Measurements from ENCODE around the gene OXLD1.

OXLD1 gene

DNA sequence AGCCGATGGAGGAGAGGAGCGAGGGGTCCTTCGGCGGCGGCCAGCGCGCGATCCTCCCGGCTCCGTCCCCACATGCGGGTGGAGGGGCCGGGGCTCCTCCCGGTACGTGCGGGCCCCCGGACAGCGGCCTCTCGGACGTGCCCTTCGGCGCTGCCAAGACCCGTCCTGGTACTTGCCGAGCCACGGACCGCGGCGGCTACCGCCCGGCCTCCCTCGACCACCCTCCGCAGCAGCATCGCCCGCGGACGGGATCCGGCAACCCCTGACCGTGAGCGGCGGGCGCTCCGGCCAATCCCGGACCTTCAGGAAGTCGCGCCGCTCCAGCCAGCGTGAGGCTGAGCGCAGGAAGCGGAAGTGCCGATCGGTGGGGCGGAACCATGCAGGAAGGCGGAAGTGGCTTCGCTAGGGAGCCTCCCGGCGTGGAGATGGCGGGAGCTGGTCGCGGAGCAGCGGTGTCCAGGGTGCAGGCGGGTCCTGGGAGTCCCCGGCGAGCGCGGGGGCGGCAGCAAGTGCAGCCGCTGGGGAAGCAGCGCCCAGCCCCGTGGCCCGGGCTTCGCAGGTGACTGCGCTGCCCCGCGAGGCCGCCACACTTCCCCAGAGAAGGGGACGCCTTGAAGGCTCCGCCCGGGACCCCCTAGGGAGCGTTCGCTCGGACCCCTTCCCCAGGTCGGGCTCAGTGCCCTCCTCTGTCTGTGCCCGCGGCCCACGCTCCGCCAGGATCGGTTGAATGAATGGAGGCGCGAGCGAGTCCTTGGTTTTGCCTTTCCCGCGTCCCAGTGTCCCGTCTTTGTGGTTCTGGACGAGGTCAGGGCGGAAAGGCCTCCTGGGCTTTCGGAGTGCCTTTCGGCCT, at the start of gene OXLD1, which contains the start of gene CCDC137:
TSS of gene OXLD1 (minus strand) at position 264 of the 850 bp plus-strand sequence. CDS start at position 236, 28 bp downstream.
TSS of gene CCDC137 (plus strand) at position 396 of the 850 bp plus-strand sequence. CDS start at position 426, 30 bp downstream.
- DNase-seq = peak; percentile 87

DNA sequence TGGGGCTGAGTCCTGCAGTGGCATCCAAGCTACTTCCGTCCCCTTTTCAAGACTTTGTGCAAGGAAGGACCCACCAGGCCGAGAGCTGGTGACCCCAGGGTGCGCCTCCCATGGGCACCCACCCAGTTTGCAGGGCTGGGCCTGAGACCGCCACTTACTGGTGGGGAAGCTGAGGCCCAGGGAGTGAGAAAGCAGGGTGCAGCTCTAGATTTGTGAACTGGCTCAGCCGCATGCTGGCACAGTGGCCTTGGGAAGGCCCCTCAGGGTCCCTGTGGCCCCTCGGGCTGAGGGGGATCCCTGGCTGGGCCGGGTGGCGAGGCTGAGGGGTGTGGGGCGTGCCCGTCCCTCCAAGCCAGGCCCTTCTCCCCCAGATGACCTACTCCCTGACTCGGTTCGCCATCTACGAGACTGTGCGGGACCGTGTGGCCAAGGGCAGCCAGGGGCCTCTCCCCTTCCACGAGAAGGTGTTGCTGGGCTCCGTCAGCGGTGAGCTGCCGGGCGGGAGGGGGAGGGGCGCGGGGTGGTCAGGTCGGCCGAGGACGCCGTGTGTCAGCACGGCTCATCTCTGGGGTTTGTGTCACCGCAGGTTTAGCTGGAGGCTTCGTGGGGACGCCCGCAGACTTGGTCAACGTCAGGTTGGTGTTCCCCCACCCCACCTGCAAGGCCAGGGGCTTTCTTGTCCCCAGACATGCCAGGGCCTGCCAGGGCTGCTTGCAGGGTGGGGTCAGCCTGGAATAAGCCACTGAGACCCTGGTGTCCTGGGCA, 48.9 kb upstream of the OXLD1 start:
- no peak for DNase-seq

DNA sequence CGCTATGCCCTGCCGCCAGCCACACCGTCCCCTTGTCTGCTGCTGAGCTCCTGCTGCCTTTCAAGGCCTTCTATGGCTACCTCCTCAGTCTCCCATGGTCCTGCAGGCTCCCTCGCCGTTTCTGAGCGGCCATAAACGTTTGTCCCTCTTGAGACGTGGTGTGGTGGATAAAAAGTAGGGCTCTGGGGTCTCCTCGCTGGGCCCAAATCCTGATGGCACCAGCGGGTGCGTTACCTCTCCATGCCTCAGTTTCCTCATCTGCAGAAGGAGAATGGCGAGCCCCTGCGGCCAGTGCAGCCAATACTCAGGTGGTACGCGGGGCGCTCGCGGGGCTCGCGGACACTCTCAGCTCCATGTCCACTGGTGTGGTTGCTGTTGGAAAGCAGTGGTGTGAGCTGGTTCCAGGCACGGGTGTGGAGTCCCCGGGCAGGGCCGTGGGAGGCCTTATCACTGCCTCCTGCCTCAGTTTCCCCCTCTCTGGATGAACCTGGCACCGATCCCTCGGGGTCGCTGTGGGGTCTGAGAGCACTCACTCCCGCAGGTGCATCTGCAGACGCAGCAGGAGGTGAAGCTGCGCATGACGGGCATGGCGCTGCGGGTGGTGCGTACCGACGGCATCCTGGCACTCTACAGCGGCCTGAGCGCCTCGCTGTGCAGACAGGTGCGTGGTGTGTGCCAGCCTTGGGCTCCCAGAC, 48.2 kb upstream of the OXLD1 start:
- DNase-seq = no peak

DNA sequence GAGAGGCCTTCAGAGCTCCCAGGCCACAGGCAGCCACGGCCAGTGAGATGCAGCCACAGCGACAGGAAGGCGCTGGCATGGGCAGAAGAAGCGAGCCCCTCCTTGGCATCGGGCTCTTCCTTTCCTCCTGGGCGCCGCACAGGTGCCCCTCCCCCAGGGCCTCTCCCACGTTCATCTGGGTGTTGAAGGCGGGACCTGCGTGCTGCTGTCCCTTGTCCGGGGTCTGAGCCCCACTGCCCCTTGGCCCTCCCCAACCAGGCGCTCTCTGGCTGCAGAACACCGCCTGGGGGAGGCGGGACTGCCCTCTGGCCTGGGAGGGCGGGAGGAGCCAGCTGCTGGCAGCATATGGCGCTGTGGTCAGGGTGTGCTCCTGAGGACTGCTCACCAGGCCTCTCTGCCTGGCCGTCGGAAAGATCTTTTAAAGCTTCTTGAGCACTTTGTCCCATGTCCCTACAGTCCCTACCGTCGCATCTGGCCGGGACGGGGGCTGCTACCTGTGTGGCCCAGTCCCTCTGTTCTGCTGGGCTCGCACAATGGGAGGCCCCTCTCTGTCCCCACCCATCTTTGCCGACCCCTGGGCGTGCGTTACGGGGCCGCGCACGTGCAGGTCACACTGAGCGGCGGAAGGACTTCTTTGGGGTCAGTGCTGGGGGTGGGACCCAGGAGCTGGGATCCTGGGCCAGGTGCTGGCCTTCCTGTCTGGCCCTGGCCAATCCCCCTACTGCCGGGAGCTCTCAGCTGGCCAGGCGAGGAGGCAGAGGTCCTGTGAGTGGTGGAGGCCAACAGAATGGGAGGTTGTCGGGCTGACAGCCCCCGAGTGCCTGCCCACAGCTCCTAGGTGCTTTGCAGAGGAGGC, 47.4 kb upstream of the OXLD1 start:
- DNase-seq = no peak

DNA sequence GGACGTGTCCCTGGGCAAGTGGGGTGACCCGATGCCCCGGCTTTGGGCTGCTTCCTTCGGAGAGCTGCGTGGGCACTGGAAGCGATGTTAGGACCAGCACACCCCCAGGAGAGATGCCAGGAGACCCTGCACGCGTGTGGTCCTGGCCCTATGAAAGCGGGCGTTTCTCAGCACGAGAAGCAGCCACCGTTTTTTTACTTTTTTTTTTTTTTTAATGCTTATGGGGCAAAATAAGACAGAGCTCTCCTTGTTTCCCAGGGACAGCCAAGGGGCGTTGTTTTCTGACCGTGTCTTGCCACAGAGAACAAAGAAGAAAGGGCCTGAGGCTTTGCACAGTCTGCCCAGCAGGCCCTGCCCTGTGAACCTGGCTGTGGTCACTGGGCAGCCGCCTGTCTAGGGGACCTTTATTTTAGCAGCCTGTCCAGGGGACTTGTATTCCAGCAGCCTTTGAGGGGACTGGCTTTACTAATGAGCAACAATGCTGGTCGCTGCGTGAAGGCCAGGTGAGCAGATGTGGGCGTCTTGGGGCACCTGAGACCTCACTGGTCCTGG, 46.7 kb upstream of the OXLD1 start:
- DNase-seq = no peak

DNA sequence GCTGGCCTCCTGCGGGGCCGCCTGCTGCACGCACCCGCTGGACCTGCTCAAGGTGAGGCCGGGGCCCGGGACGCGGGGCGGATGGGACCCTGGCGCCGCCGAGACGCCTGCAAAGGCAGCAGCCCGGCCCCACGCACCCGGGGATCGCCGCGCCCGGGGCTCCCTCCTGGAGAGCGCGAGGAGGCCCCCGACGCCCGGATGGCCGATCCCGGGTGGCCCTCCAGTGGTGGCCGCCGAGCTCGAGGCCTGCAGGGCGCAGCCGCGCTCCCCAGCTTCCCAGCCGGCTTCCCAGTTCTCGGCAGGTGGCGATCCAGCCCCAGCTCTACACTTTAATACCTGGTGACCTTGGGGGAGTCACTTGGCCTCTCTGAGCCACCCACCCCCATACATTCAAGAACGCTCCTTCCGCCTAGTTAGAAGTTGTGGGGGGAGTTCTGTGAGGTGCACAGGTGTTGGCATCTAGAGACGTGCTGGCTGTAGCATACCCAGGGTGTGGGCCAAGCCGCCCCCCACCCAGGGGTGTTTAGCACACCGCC, 46.1 kb upstream of the OXLD1 start:
- no peak for DNase-seq

DNA sequence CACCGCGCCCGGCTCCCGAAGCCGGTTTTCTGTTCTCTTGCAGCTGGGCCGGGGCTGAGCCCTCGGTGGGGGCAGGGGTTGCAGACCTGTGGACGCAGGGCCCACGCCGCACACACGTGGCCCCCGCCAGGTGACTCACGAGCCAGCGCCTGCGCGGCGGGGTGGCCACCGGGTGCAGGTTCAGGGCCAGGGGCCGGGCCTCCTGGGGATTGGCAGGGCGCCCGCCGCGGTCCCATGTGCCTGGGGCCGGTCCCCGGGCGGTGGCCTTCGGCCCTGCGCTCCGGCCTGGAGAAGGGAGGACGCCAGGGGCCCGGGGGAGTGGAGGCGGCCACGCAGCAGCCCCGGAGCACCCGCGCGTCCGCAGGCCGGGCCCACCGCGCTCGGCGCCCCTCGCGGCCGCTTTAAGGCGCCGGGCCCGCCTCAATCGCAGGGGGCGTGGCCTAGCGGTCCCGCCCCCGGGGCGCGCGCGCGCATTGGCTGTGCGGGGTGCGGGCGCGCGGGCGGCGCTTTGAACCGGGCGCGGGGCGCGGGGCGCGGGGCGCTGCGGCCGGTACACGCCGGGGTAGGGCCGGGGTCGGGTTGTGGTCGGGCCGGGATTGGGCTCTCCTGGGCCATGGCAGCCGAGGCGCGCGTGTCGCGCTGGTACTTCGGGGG, 45.5 kb upstream of the OXLD1 start, which contains the start of gene SLC25A10:
TSS of gene SLC25A10 (plus strand) at position 471 of the 654 bp plus-strand sequence. CDS start at position 614, 143 bp downstream.
- DNase-seq = peak; percentile 45

DNA sequence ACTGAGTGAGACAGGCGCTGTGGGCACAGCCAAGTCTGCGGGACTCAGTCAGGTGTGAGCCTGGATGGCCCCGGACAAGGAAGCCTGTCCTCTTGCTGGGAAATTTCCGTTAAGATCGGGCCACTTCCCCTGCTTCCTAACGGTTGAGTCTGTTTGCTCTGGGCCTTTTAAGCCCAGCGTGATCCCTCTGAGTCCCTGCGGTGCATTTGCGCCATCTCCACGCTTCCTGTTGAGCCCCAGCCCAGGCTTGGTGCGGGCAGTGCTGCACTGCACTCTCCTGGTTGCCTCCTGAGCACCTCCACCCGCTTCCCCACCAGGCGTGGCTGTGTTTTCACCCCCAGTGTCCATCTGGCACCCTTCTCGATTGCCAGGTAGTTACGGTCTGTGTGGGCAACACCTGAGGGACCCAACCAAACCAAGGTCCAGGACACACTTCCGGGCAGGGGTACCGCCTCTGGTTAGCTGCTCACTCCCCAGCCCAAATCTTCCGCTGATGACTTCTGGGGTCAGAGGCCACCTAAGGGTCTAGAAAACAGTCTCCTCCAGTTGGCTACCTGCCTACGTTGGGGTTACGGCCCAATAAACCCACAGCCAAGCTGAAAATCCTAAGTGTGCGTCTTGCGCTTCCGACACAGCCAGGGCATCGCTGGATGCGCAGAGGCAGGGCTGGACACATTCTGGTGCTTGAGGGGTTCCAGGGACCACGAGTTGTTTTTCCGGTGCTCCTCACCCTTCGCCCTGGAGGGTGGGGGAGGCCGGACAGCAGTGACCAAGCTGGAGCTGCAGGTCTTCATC, 44.3 kb upstream of the OXLD1 start:
- DNase-seq = no peak

DNA sequence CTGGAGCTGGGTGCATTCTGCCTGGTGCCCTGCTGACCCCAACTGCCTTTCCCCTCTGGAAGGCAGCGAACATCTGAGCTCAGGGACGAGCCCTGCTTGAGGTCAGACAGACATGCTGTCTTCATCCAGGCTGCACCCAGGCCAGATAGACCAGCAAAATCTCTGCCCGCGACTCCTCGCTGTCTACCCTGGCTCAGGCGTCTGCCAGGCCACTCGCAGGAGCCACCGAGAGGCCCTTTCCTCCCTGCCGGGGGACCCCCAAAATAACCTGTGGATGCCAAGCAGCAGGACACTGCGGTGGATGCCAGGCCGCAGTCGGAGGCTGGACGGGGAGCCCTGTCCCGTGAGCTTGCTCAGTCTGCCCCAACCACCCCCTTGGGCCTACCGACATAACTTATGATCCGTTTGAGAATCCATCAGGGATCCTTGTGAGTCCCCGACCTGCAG, 42.4 kb upstream of the OXLD1 start:
- no peak for DNase-seq

DNA sequence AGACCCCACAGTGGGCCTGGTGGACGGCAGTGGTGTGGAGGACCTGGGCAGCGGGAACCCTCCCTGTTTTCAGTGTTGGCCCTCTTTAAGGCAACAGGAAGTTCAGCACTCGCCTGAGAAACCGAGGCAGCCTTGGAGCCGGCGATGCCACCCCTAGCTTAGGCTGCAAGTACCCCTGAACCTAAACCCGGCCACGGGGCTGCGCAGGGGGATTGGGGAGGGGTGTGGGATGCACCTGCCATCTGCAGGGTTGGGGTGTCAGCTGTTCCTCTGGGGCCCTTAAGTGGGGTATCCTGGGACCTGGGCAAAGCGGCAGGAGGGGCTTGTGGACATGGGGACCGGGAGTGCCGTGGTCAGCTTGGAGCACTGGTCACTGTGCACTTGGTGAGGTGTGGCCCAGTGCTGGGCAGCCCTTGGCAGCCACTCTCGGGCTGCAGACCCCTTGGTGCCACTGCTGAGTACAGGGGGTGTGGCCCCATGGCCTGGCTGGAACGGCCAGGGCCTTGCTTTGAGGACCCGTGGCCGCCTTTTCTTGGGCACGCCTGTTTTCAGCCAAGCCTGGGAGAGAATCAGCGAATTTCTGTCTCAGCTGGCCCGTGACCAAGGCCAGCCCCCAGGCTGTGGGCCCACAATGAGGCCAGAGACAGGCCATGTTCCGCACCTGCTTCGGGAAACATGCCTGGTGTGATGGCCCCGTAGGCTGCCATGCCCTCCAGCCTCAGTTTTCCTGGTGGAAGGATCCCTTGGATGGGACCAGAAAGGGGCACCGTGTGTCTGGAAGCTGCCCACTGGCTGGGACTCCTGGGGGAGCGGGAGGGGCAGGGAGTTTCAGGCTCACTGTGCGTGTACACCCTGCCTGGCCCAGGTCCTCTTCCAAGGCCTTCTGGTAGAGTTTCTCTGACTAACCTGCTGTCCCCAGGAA, 41.6 kb upstream of the OXLD1 start:
- no peak for DNase-seq

DNA sequence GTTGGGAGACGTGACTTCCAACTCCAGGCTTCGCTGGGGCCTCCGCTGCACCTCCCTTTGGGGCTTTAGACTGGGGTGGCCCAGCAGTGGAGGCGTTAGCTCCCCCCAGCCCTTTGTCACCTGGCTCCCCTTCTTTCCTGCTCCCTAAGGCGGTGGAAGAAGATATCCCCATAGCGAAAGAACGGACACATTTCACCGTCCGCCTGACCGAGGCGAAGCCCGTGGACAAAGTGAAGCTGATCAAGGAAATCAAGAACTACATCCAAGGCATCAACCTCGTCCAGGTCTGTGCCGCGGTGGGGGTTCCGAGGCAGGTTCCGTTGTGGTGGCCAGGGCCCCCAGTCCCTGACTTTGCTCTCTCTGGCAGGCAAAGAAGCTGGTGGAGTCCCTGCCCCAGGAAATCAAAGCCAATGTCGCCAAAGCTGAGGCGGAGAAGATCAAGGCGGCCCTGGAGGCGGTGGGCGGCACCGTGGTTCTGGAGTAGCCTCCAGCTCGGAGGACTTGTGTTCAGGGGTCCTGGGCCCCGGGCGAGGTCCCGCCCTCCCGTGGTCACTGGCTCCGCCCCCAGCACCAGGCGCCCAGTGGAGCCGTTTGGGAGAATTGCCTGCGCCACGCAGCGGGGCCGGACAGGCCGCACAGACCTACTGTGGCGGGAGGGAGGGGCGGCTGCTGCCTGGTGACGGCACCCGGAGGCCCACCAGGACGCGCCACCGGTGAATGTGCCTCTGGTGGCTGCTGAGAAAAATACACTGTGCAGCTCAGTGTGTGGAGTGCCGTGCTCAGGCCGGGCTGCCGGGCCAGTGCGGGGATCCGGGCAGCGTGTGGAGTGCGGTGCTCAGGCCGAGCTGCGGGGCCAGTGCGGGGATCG, 40.6 kb upstream of the OXLD1 start:
- no peak for DNase-seq

DNA sequence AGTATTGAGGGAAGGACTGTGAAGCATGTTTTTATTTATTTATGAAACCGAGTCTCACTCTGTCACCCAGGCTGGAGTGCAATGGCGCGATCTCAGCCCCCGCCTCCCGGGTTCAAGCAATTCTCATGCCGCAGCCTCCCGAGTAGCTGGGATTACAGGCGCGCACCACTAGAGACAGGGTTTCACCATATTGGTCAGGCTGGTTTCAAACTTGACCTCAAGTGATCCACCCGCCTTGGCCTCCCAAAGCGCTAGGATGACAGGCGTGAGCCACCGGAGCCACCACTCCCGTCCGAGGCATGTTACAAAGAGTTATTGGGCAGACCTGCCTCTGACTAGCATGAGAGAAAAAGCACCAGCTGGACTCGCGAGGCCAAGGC, 39.8 kb upstream of the OXLD1 start:
- DNase-seq = no peak

DNA sequence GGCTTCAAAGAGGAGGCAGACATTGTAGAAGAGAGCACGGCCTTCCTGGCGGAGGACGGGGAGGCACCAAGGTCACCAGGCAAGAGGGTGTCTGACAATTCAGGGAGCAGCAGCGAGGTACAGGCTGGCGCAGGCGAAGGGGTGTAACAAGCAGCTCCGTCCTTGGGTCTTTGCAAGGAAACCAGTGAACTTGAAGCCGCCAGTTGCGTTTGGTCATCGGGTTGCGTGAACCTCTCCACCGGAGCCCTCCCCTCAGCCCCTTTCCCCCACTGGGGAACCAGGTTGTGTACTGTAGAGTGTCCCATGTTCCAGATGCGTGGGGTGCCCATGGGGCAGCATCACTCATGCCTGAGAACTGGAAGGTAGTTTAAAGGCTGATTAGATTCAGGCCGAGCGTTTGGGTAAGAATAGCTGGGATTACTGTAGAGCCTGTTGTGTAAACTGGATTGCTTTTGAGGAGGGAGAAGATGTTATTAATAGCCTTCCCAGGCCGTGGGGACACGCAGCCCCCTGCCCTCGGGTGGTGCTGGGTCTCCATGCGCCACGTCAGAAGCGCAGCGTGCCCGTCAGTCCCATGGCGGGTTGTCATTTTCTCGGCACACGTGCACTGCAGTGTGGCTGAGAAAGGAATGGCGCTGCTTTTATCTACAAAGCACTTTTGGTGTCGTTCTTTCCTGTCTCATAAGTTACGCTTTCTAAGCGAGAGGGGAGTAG, 39.3 kb upstream of the OXLD1 start:
- no peak for DNase-seq

DNA sequence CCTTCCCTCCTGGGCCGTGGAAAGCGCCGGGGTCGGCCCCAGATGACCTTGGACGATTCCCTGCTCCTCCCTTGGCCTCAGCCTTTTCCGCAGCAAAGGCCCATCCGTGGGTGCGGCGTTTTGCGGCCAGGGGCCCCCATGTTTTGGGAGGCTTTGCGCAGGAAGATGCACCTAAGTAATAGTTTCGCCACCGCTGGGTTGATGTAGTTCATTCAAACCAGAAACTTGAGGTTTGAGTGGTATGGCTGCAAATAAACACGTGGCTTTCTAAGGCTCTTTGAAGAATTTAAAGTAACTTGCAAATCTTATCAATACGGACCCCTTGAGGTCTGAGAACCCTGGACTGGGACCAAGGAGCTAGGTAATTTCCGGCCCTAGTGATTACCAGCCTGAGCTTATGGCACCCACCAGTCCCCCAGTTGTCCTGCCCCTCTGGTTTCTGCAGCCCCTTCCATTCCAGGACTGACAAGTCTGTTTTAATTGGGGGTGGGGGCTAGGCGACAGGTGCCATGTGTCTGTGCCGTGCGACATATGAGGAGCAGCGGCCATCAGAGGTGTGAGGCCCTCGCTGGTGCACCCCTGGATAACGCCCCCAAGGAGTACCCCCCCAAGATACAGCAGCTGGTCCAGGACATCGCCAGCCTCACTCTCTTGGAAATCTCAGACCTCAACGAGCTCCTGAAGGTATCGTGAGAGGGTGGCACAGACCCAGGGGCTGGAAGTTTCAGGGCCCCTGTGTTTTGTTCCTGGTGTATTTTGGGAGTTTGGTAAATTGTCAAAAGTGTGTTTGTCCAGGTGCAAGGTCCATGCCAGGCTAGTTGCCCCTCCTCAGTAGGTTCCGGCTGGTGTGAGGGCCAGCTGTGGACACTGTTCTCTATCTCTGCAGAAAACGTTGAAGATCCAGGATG, 37.6 kb upstream of the OXLD1 start:
- no peak for DNase-seq

DNA sequence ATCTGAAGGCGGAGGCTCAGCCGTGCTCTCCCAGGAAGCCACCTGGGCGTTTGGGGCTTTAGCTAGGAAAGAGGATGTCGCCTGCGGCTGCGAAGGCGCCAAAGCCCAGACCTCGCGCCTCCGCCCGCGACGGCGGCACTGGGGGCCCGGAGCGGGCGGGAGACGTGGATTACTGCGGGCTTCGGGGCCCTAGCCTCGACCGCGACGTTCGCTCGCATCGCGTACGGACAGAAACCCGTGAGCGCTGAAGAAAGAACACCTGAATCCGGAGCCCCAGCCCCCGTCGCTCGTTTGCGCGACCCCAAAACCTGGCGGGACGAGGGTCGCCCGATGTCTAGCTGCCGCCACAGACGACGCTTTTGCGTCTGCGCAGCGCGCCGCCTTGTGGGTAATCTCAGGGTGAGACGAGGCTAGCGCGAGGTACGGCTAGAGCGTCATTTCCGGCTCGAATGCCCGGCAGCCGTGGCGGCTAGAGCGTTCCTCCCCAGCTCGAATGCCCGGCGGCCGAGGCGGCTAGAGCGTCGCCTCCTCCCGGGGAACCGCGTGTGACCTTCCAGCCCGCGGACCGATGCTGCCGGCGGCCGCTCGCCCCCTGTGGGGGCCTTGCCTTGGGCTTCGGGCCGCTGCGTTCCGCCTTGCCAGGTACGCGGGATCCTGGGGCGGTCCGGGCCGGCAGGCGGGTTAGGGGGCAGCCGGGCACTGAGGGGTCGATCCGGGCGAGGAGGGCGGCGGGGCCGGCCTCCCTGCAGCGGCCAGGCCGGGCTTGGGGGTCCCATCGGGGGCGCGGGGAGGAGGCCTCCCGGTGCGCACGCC, 36.7 kb upstream of the OXLD1 start, which contains the start of gene MRPL12:
TSS of gene MRPL12 (plus strand) at position 434 of the 813 bp plus-strand sequence. CDS start at position 569, 135 bp downstream.
- DNase-seq = peak; percentile 82

Measured in NCI-H446 treated with DMSO at 0.1 percent for 48 hours (cell line).